Posterior vena cava (tissue), 2 donors: ENCODE results near the gene PI4KB. TPM values are rescaled to one million over a fixed set of nuclear protein-coding genes. Genes with fewer than 3 reads are reported as not detected.
"Not testable (repeated sequence)": the region's sequence is repeated elsewhere in the genome, so short reads cannot be mapped to it uniquely, and the experiment has no call there.

Source experiments
- DNase-seq: peaks from one replicate; pipeline ENCODE4 v3.0.0-alpha.2; 2020; ENCODE audit warnings: low spot score
- intact Hi-C, 2 donors: fragments of 100-400 bp; cut with DNase I; formaldehyde crosslinking; loops; one replicate each; pipeline versions ENCODE4 v1.14.1 to v1.14.2; 2022 to 2023
- total RNA-seq, 2 donors: library from RNA; stranded (reverse); fragmentation: NEBNext Ultra II Directional; extraction: Animal tissue kit (Norgen Biotek cat#: 25700); gene quantifications; one replicate each; pipeline ENCODE4 v1.2.1, GENCODE V29; 2021
- donor health status: DM: yes; HTN: yes; CAD: no.
- donor health status: DM: yes; HTN: yes; CAD: no.

PI4KB gene
- total RNA-seq, 2 donors from 2014 or later = 51.9 to 58.7 TPM

GRCh38 chr1:151287341-151287699 lies 39.9 kb downstream of the PI4KB start:
- intact Hi-C loops = loop anchor here in 1 of 2 donors (5.0 kb wide), 1 partner anchor 55 kb away; no protein-coding TSS in a partner anchor
- no peak for DNase-seq

DNA sequence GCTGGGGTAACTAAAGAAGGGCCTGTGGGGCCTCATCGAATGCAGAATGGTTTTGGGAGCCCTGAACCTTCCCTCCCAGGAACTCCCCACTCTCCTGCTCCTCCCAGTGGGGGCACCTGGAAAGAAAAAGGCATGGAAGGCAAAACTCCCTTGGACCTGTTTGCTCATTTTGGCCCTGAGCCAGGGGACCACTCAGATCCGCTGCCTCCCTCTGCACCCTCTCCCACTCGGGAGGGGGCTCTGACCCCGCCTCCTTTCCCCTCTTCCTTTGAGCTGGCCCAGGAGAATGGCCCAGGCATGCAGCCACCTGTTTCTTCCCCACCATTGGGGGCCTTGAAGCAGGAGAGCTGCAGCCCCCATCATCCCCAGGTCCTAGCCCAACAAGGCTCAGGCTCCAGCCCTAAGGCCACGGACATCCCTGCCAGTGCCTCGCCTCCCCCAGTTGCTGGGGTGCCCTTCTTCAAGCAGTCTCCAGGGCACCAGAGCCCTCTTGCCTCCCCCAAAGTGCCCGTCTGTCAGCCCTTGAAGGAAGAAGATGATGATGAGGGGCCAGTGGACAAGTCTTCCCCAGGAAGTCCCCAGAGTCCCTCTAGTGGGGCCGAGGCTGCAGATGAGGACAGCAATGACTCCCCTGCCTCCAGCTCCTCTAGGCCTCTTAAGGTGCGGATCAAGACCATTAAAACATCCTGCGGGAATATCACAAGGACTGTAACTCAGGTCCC lies 40.4 kb downstream of the PI4KB start:
- intact Hi-C loops = loop anchor here in 1 of 2 donors (5.0 kb wide), 1 partner anchor 56 kb away; no protein-coding TSS in a partner anchor
- DNase-seq = no peak

DNA sequence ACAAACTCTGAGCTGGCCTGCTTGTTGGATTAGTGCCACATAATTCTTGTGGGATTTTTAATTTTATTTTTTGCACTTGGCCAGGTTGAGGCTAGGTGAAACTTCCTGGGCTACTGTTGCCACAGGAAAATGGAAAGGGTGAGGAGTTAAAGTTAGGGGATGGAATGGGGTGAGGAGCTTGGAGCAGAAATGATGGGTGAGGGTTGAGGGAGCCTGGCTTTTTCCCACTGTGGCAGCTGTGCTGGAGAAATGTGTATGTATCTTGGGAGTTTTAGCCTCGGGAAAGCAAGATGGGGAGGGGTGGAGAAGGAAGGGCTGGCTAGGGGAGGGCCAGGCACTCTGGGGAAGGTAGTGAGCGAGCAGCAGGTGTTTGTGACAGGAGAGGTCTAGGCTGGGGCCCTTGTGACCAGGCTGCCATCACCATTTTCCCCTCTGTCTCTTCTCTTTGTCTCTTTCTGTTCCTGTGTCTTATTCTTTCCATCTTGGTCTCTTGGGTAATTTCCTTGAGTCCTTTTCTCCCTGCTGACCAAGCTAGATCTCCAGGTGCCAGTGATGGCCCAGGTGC lies 43.1 kb downstream of the PI4KB start:
- intact Hi-C loops = no loop called here
- no peak for DNase-seq

GRCh38 chr1:151282883-151283725 lies 44.1 kb downstream of the PI4KB start:
- intact Hi-C loops = no loop called here
- DNase-seq = peak; percentile 85

GRCh38 chr1:151281969-151282882 lies 45.0 kb downstream of the PI4KB start, which contains the start of gene ZNF687:
ZNF687 (plus strand) TSS chr1:151282299; CDS start chr1:151286292, 3,993 bp downstream.
- intact Hi-C loops = no loop called here
- DNase-seq = peak; percentile 100

- peak; percentile 99 for DNase-seq
- intact Hi-C loops = no loop called here
These were observed 45.8 kb downstream of the PI4KB start for GRCh38 chr1:151281225-151281968.

GRCh38 chr1:151277249-151277648 lies 50.0 kb downstream of the PI4KB start:
- intact Hi-C loops = loop anchor here in 1 of 2 donors (2.0 kb wide), 1 partner anchor 52 kb away; no protein-coding TSS in a partner anchor
- no peak for DNase-seq

GRCh38 chr1:151275341-151275740 lies 51.9 kb downstream of the PI4KB start:
- intact Hi-C loops, DNase-seq: not testable (repeated sequence)

DNA sequence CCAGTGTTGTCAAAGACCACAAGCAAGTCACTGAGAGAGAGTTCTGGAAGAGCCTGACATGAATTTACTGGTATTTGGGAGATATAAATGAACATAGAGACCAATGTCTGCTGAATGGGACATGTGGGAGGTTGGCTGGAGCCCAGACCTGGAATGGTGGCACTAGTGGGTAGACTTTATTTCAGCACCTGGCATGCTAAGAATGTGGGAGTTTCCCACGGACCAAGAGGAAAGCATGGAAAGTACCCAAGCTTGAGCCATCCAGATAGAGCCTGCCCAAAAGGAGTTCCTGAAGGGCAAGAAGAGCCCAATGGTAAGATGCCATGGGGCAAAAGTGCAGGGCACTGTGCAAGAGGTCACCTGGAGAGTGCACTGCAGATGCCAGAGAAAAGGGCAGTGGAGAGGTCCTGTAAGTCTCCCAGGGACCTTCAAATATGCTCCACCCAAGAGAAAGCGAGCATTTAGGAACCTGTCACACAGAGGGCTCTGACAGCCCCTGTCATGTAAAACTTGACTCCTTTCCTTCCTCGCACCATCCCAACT lies 53.2 kb downstream of the PI4KB start:
- no peak for DNase-seq
- intact Hi-C loops = no loop called here

- intact Hi-C loops = no loop called here
These were observed 59.5 kb downstream of the PI4KB start for GRCh38 chr1:151267760-151268159.

GRCh38 chr1:151266821-151267220 lies 60.4 kb downstream of the PI4KB start:
- DNase-seq = peak; percentile 45
- intact Hi-C loops = no loop called here

More at GRCh38 chr1:151267760-151268159, 59.5 kb downstream of the PI4KB start:
- peak; percentile 1 for DNase-seq

- intact Hi-C loops = no loop called here
These were observed 60.9 kb downstream of the PI4KB start for GRCh38 chr1:151266315-151266714.

DNA sequence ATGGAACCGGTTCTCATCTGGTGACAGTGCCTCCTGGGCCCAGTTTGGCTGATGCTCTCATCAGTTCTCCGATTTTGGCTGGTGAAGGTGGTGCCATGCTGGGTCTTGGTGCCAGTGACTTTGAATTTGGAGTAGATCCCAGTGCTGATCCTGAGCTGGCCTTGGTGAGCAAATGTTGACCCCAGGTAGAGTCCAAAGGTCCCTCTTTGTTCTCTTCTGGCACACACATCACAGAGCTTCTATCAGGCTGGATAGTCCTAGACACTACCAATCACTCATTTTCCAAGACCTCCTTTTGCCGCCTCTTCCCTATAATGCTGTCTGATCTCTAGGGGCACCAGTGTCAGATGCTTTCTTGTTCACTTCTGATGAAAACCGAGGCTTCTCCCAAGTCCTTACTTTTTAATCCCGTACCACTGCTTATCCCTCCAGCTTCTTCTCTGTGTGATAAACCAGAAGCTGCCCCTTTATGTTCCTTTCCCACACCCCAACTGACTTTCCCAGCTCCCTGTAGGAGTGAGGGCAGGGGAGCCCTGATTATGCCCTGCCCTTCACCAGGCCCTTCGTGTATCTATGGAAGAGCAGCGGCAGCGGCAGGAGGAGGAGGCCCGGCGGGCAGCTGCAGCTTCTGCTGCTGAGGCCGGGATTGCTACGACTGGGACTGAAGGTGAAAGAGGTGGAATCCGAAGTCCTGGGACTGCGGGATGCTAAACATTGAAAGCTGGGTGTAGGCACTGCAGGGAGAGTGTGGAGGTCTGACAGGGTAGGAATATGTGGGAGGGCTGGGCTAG lies 61.6 kb downstream of the PI4KB start:
- intact Hi-C loops = no loop called here

More at GRCh38 chr1:151266315-151266714, 60.9 kb downstream of the PI4KB start:
- peak; percentile 67 for DNase-seq

DNA sequence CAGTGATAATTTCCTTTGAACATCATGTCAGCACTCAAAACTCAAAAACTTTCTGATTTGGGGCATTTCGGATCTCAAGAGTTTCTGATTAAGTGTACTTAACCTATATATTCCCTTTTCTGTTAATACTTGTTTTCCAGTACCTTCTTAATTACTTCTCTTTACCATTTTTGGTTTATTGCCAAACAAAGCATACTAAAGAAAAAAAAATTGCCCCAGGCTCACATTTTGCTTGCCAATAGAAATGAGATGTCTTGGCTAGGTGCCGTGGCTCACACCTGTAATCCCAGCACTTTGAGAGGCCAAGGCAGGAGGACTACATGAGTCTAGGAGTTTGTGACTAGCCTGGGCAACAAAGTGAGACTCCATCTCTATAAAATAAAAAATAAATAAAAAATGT lies 67.9 kb downstream of the PI4KB start:
- no peak for DNase-seq
- intact Hi-C loops = no loop called here

More for the DNA sequence above, 61.6 kb downstream of the PI4KB start:
- DNase-seq = peak; percentile 41

- intact Hi-C loops = no loop called here
- DNase-seq = no peak
These were observed 71.8 kb downstream of the PI4KB start for GRCh38 chr1:151255381-151255780.

DNA sequence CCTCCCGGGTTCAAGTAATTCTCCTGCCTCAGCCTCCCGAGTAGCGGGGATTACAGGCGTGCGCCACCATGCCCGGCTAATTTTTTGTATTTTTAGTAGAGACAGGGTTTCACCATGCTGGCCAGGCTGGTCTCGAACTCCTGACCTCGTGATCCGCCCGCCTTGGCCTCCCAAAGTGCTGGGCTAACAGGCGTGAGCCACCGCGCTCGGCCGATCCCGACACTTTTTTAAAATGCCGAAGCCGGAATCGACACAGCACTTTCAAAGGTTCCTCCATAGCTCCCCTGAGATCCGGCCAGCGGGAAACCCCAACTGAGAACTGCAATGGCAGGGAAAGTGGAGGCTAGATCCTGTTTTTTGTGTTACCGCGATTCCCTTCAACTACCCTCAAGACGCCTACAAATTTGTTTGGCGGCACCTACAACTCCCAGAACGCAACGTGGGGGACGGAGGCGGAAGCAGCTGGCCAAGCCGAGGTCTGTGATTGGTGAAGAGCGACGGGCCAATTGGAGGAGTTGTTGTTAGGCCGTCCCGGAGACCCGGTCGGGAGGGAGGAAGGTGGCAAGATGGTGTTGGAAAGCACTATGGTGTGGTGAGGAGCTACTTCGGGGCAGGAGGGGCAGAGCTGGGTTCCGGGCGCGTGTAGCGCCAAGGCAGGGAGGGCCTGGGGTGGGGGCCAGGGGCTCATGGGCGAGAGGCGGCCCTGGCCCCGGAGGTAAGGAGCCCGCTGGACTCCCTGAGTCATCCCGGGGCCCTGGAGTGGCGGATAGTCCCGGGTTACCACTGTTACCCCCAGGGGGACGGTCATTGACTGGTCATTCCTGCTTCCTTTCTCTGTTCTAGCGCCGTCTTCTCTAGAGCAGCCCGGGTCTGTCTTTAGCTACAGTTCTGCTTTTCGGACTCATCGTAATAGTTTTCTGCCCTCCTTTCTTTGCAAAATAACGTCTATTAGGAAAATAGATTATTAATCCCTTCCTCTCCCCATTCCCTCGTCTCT lies 72.7 kb downstream of the PI4KB start, which contains the start of gene PSMD4:
TSS of gene PSMD4 (plus strand) at position 518 of the 997 bp plus-strand sequence. CDS start at position 567, 49 bp downstream.
- peak; percentile 98 for DNase-seq
- intact Hi-C loops = loop anchor here (5.0 kb wide), 1 partner anchor 57 kb away; the partner anchor contains the start of gene PIP5K1A (in 2 of the 2)
